HepG2 (cell line): ENCODE data around the gene POLDIP3. TPM values are rescaled to one million over a fixed set of nuclear protein-coding genes. Genes with fewer than 3 reads are reported as not detected.

Source experiments
- ATAD3A ChIP-seq: sonication (generic); formaldehyde crosslinking; IDR thresholded peaks from 2 replicates; pipeline ENCODE4 v1.4.0; 2020; ENCODE audit warnings: missing genetic modification reagents
- BHLHE40 ChIP-seq: IDR thresholded peaks from 2 replicates; pipeline ENCODE4 v1.6.1; 2011; ENCODE audit warnings: low read length, improper control_type of control experiment
- GTF3A ChIP-seq: sonication (generic); formaldehyde crosslinking; conservative IDR thresholded peaks from 2 replicates; pipeline ENCODE4 v1.4.0; 2020; ENCODE audit warnings: mild to moderate bottlenecking, missing genetic modification reagents
- HNF4A ChIP-seq: sonication (generic); formaldehyde crosslinking; IDR thresholded peaks from 2 replicates; pipeline ENCODE4 v1.4.0; 2020; ENCODE audit warnings: missing genetic modification reagents
- HNRNPLL ChIP-seq: fragments of 200-400 bp; formaldehyde crosslinking; IDR thresholded peaks from 2 replicates; pipeline ENCODE4 v1.6.1; 2017; ENCODE audit warnings: mild to moderate bottlenecking, low read depth, low read length; ENCODE audit not compliant: poor library complexity, severe bottlenecking
- NR2F6 ChIP-seq, 2 experiments: IDR thresholded peaks; 2 replicates each; pipeline ENCODE4 v1.6.1; 2016; ENCODE audit warnings: antibody characterized with exemption in 1 of 2, mild to moderate bottlenecking in 1 of 2
- PLRG1 ChIP-seq: fragments of 450-650 bp; conservative IDR thresholded peaks from 2 replicates; pipeline ENCODE4 v1.6.1; 2016
- PRMT3 ChIP-seq: sonication (generic); formaldehyde crosslinking; IDR thresholded peaks from 2 replicates; pipeline ENCODE4 v1.8.1; 2022; ENCODE audit warnings: low read depth, mild to moderate bottlenecking, moderate library complexity, missing genetic modification reagents, borderline replicate concordance
- RARA ChIP-seq: IDR thresholded peaks from 2 replicates; pipeline ENCODE4 v1.6.1; 2016; ENCODE audit warnings: missing genetic modification reagents, missing compliant biosample characterization
- RBFOX2 ChIP-seq: fragments of 200-400 bp; formaldehyde crosslinking; IDR thresholded peaks from 2 replicates; pipeline ENCODE4 v1.6.1; 2017; ENCODE audit warnings: low read depth, mild to moderate bottlenecking, low read length
- TAF1 ChIP-seq: sonication (generic); formaldehyde crosslinking; IDR thresholded peaks from 2 replicates; pipeline ENCODE4 v1.4.0; 2020; ENCODE audit warnings: missing genetic modification reagents
- TARDBP ChIP-seq: sonication (generic); formaldehyde crosslinking; IDR thresholded peaks from 2 replicates; pipeline ENCODE4 v1.8.0; 2022; ENCODE audit warnings: mild to moderate bottlenecking, missing genetic modification reagents
- TEAD3 ChIP-seq: optimal IDR thresholded peaks from 2 replicates; pipeline ENCODE3; 2016; ENCODE audit warnings: borderline replicate concordance
- ZBTB3 ChIP-seq: sonication (generic); formaldehyde crosslinking; IDR thresholded peaks from 2 replicates; pipeline ENCODE4 v1.4.0; 2020; ENCODE audit warnings: low read depth, mild to moderate bottlenecking, moderate library complexity, missing genetic modification reagents, borderline replicate concordance
- ZBTB7A ChIP-seq: sonication (generic); formaldehyde crosslinking; IDR thresholded peaks from 2 replicates; pipeline ENCODE4 v1.8.0; 2022; ENCODE audit warnings: mild to moderate bottlenecking, missing genetic modification reagents
- ZNF317 ChIP-seq: sonication (generic); formaldehyde crosslinking; IDR thresholded peaks from 2 replicates; pipeline ENCODE4 v1.5.0; 2020; ENCODE audit warnings: mild to moderate bottlenecking, missing genetic modification reagents
- ZNF530 ChIP-seq: sonication (generic); formaldehyde crosslinking; IDR thresholded peaks from 2 replicates; pipeline ENCODE4 v1.5.0; 2020; ENCODE audit warnings: low read depth, mild to moderate bottlenecking, missing genetic modification reagents
- ZNF709 ChIP-seq: sonication (generic); formaldehyde crosslinking; IDR thresholded peaks from 2 replicates; pipeline ENCODE4 v1.5.0; 2020; ENCODE audit warnings: mild to moderate bottlenecking, missing genetic modification reagents
- ZSCAN29 ChIP-seq: sonication (generic); formaldehyde crosslinking; conservative IDR thresholded peaks from 2 replicates; pipeline ENCODE4 v1.4.0; 2020; ENCODE audit warnings: mild to moderate bottlenecking, missing genetic modification reagents
- ZSCAN30 ChIP-seq: sonication (generic); formaldehyde crosslinking; IDR thresholded peaks from 2 replicates; pipeline ENCODE4 v1.5.0; 2020; ENCODE audit warnings: mild to moderate bottlenecking, missing genetic modification reagents
- ZSCAN31 ChIP-seq: sonication (generic); formaldehyde crosslinking; IDR thresholded peaks from 2 replicates; pipeline ENCODE4 v1.5.0; 2020; ENCODE audit warnings: low read depth, mild to moderate bottlenecking, missing genetic modification reagents
- ZSCAN9 ChIP-seq: IDR thresholded peaks from 2 replicates; pipeline ENCODE4 v1.6.1; 2016; ENCODE audit warnings: borderline replicate concordance
- polyA plus RNA-seq, 8 experiments: library from polyadenylated mRNA; depleted of rRNA in 3 of 8; stranded (reverse) in 7 of 8; unstranded in 1 of 8; fragments of >200 nt; fragmentation: Illumina TruSeq in 4 of 8; extraction: Trizol in 4 of 8; gene quantifications; 2 replicates each; pipeline versions ENCODE4 v1.2.1 to v1.2.3, GENCODE V29; 2011 to 2016; ENCODE audit warnings: low read depth in 4 of 8, missing spikeins in 1 of 8, mixed read lengths in 1 of 8; ENCODE audit not compliant: insufficient read depth in 1 of 8
- total RNA-seq, 5 experiments: library from RNA; depleted of rRNA; stranded (reverse); fragments of >200 nt; fragmentation: Illumina TruSeq; extraction: Trizol; gene quantifications; 2 replicates each; pipeline ENCODE4 v1.2.3, GENCODE V29; 2016; ENCODE audit warnings: low read depth in 1 of 5
- TF ChIP-seq, protein P1 (sequence below), 2 experiments: sonication (generic) in 1 of 2; formaldehyde crosslinking in 1 of 2; IDR thresholded peaks; 2 replicates each; pipeline versions ENCODE4 v1.4.0 to v1.6.1; 2018 to 2020; ENCODE audit warnings: missing genetic modification reagents in 2 of 2, borderline replicate concordance in 1 of 2, low read depth in 1 of 2, mild to moderate bottlenecking in 1 of 2, missing biosample characterization in 1 of 2
- TF ChIP-seq, protein P2 (sequence below): sonication (generic); formaldehyde crosslinking; IDR thresholded peaks from 2 replicates; pipeline ENCODE4 v1.4.0; 2020; ENCODE audit warnings: missing genetic modification reagents
- TF ChIP-seq, protein P3 (sequence below): sonication (generic); formaldehyde crosslinking; IDR thresholded peaks from 2 replicates; pipeline ENCODE4 v1.4.0; 2020; ENCODE audit warnings: mild to moderate bottlenecking, missing genetic modification reagents

POLDIP3 gene
- total and polyA plus RNA-seq, 2 of the 13 experiments (the other 11 are each of a cell fraction or from before 2014, with no cell fraction given): 45.8 to 47.4 TPM

DNA sequence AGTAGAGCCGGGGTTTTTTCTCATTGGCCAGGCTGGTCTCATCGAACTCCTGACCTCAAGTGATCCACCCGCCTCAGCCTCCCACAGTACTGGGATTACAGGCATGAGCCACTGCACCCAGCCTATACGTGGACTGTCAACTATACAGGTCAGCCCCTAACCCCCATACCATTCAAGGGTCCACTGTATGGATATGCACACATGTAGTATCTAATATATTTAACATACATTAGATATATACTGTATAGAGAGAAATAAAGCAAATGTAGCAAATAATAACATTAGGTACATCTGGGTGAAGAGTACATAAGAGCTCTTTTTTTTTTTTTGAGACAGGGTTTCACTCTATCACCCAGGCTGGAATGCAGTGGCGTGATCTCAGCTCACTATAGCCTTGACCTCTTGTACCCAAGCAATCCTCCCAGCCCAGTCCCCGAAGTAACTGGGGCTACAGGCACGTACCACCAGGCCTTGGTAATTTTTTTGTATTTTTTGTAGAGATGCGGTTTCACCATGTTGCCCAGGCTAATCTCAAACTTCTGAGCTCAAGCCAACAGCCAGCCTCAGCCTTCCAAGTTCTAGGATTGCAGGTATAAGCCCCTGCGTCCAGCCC lies 27.2 kb upstream of the POLDIP3 start (continued):
- TF ChIP-seq ZSCAN31 (CRISPR knock-in tag) (no peak), ZNF317 (peak; percentile 54; the same call in 1 of the 2 replicates), GTF3A (0 out of 2 replicates have a peak, but pooled peaks have one; percentile 64), ZSCAN9 (CRISPR knock-in tag) (no peak; the same call in 1 of the 2 replicates), ZNF709 (no peak), ZSCAN29 (CRISPR knock-in tag) (peak; percentile 89), HNRNPLL (no peak), TAF1 (CRISPR knock-in tag) (no peak), PLRG1 (no peak), ZBTB7A (CRISPR knock-in tag) (no peak), RARA (CRISPR knock-in tag) (peak; percentile 93), ZNF530 (CRISPR knock-in tag) (no peak), HNF4A (CRISPR knock-in tag) (peak; percentile 85), TEAD3 (CRISPR knock-in tag) (peak; percentile 98), ZBTB3 (CRISPR knock-in tag) (peak; percentile 76; the same call in 1 of the 2 replicates), PRMT3 (CRISPR knock-in tag) (no peak), NR2F6 (IDR thresholded peaks at IDR 0.05) (peak; percentile 94), NR2F6 (CRISPR knock-in tag; IDR thresholded peaks at IDR 0.05) (peak; percentile 97), ZSCAN30 (CRISPR knock-in tag) (no peak), RBFOX2 (no peak), BHLHE40 (0 out of 2 replicates have a peak, but pooled peaks have one; percentile 10), TARDBP (CRISPR knock-in tag) (0 out of 2 replicates have a peak, but pooled peaks have one; percentile 44), ATAD3A (CRISPR knock-in tag) (no peak)
- TF ChIP-seq, protein P1, sequence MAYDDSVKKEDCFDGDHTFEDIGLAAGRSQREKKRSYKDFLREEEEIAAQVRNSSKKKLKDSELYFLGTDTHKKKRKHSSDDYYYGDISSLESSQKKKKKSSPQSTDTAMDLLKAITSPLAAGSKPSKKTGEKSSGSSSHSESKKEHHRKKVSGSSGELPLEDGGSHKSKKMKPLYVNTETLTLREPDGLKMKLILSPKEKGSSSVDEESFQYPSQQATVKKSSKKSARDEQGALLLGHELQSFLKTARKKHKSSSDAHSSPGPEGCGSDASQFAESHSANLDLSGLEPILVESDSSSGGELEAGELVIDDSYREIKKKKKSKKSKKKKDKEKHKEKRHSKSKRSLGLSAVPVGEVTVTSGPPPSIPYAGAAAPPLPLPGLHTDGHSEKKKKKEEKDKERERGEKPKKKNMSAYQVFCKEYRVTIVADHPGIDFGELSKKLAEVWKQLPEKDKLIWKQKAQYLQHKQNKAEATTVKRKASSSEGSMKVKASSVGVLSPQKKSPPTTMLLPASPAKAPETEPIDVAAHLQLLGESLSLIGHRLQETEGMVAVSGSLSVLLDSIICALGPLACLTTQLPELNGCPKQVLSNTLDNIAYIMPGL (CRISPR knock-in tag; IDR thresholded peaks at IDR 0.05; ENCODE audit: borderline replicate concordance in 1 of 2, low read depth in 1 of 2): 0 out of 4 replicates have a peak, but pooled peaks of 1 of the 2 experiments have one; percentile 38
- TF ChIP-seq, protein P2, sequence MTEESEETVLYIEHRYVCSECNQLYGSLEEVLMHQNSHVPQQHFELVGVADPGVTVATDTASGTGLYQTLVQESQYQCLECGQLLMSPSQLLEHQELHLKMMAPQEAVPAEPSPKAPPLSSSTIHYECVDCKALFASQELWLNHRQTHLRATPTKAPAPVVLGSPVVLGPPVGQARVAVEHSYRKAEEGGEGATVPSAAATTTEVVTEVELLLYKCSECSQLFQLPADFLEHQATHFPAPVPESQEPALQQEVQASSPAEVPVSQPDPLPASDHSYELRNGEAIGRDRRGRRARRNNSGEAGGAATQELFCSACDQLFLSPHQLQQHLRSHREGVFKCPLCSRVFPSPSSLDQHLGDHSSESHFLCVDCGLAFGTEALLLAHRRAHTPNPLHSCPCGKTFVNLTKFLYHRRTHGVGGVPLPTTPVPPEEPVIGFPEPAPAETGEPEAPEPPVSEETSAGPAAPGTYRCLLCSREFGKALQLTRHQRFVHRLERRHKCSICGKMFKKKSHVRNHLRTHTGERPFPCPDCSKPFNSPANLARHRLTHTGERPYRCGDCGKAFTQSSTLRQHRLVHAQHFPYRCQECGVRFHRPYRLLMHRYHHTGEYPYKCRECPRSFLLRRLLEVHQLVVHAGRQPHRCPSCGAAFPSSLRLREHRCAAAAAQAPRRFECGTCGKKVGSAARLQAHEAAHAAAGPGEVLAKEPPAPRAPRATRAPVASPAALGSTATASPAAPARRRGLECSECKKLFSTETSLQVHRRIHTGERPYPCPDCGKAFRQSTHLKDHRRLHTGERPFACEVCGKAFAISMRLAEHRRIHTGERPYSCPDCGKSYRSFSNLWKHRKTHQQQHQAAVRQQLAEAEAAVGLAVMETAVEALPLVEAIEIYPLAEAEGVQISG (CRISPR knock-in tag): peak; percentile 36; the same call in 1 of the 2 replicates
- TF ChIP-seq, protein P3, sequence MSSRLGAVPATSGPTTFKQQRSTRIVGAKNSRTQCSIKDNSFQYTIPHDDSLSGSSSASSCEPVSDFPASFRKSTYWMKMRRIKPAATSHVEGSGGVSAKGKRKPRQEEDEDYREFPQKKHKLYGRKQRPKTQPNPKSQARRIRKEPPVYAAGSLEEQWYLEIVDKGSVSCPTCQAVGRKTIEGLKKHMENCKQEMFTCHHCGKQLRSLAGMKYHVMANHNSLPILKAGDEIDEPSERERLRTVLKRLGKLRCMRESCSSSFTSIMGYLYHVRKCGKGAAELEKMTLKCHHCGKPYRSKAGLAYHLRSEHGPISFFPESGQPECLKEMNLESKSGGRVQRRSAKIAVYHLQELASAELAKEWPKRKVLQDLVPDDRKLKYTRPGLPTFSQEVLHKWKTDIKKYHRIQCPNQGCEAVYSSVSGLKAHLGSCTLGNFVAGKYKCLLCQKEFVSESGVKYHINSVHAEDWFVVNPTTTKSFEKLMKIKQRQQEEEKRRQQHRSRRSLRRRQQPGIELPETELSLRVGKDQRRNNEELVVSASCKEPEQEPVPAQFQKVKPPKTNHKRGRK (CRISPR knock-in tag): no peak
